Motor neuron (in vitro differentiated cells): ENCODE results near the gene TLCD3A. TPM values are rescaled to one million over a fixed set of nuclear protein-coding genes. Genes with fewer than 3 reads are reported as not detected.
"Not testable (repeated sequence)": the region's sequence is repeated elsewhere in the genome, so short reads cannot be mapped to it uniquely, and the experiment has no call there.

Experiments used
- ATAC-seq, 8 experiments: fragments of 200-7000 bp; cut with Tn5 transposase; replicated peaks in 6 of 8; 2 replicates each; pipeline ENCODE4 v1.8.0; 2021; ENCODE audit warnings: mild to moderate bottlenecking in 8 of 8, moderate library complexity in 8 of 8
- H3K27ac ChIP-seq, 2 donors: fragments of 250-450 bp; sonication (Bioruptor Pico); 2 replicates each; pipeline ENCODE4 v1.9.0; 2021; ENCODE audit warnings: antibody characterized with exemption in 2 of 2, mild to moderate bottlenecking in 2 of 2, moderate library complexity in 1 of 2
- H3K4me1 ChIP-seq, 2 donors: fragments of 250-450 bp; sonication (Bioruptor Pico); replicated peaks in 1 of 2; 2 replicates each; pipeline ENCODE4 v1.6.1; 2021; ENCODE audit warnings: antibody characterized with exemption in 2 of 2, mild to moderate bottlenecking in 2 of 2, moderate library complexity in 1 of 2
- H3K4me3 ChIP-seq, 5 donors: fragments of 250-450 bp; sonication (Bioruptor Pico); 2 replicates each; pipeline ENCODE4 v1.9.0; 2021; ENCODE audit warnings: antibody characterized with exemption in 5 of 5, mild to moderate bottlenecking in 5 of 5, moderate library complexity in 4 of 5
- WGBS, 10 experiments: fragments of 450-650 bp; shearing (Covaris generic); methylation state at CpG; one replicate each; pipeline ENCODE4 v1.0.0; 2022; 5-methylcytosine and 5-hydroxymethylcytosine counted together
- in situ Hi-C, 9 experiments: fragments of 400-800 bp; cut with MboI; loops; one replicate each; pipeline ENCODE4 v1.15.0; 2021; ENCODE audit warnings: low sequenced_read_pairs in 9 of 9, low pct_unique_long_range_greater_than_20kb in 2 of 9; ENCODE audit not compliant: unreplicated experiment in 9 of 9
- total RNA-seq, 8 experiments: library from RNA; unstranded; fragments of 300-600 nt; gene quantifications; 2 replicates each; pipeline versions ENCODE4 v1.2.3 to v1.2.4, GENCODE V29; 2022

TLCD3A gene
- total RNA-seq, 8 experiments from 2014 or later: 7.6 to 22.7 (median 11.5) TPM

DNA sequence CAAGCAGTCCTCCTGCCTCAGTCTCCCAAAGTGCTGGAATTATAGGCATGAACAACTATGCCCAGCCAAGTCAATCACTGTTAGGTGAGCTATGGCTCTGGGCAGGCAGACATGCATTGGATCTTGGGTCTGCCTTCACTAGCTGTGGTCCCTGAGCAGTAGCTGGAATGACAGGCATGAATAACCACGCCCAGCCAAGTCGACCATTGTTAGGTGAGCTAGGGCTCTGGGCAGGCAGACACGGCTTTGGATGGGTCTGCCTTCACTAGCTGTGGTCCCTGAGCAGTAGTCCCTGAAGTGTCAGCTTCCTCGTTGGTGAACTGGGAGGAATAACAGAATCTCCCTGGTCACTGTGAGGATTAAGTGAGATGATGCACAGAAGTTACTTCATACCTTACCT is 56.2 kb downstream of the TLCD3A start:
- ATAC-seq: no peak
- H3K27ac ChIP-seq: no peak overlapping the region
- H3K4me1 ChIP-seq: peaks cover 0 to 11% of the 10 kb centered on the region in 2 donors
- WGBS, 10 experiments: 40 to 100% (median 70%) methylated on average over 1 to 4 of the region's 4 CpGs; no CpG with 5 or more reads in 3 of the 10 experiments
- in situ Hi-C loops: loop anchor here in 1 of 9 experiments (25.0 kb wide), 1 partner anchor 199 kb away; the partner anchor contains the start of genes NXN and TIMM22
- no peak overlapping the region for H3K4me3 ChIP-seq

DNA sequence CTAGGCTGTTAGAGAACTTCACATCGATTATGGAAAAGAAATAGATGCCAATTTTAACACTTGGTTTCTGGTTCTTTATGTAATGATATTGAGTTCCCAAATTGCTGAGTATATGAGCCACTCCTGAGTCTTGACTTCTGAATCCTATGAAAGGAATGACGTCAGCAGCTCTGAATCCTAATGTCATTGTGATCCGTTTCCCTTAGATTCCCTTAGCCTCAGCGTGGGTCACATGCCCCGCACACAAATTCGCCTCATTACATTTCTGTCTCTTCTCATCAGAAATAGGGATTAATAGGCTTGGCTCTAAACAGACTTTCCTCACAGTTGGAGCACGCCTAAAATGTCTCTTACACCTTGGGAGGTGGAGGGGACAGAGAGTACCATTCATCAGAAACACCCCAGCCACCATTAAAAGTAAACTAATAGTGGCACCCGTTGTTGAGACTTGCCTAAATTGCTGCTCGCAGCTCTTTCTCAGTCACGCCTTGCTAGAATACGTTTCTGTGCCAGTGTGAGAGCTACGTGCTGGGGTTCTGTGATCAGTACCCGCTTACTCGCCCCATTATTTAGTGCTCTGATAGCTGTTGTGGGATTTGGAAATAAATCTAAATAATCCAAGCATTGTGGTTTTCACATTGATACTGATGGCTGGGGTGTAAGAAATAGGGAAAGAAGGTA is 56.9 kb downstream of the TLCD3A start:
- Histone ChIP-seq H3K4me3 (no peak overlapping the region), H3K27ac (no peak overlapping the region), H3K4me1 (peaks cover 0 to 6% of the 10 kb centered on the region in 2 donors)
- no peak for ATAC-seq
- 50 to 100% (median 91%) methylated on average over 1 to 7 of the region's 14 CpGs for whole genome bisulfite sequencing, 10 experiments
- in situ Hi-C loops: loop anchor here in 1 of 9 experiments (25.0 kb wide), 1 partner anchor 198 kb away; the partner anchor contains the start of genes NXN and TIMM22

DNA sequence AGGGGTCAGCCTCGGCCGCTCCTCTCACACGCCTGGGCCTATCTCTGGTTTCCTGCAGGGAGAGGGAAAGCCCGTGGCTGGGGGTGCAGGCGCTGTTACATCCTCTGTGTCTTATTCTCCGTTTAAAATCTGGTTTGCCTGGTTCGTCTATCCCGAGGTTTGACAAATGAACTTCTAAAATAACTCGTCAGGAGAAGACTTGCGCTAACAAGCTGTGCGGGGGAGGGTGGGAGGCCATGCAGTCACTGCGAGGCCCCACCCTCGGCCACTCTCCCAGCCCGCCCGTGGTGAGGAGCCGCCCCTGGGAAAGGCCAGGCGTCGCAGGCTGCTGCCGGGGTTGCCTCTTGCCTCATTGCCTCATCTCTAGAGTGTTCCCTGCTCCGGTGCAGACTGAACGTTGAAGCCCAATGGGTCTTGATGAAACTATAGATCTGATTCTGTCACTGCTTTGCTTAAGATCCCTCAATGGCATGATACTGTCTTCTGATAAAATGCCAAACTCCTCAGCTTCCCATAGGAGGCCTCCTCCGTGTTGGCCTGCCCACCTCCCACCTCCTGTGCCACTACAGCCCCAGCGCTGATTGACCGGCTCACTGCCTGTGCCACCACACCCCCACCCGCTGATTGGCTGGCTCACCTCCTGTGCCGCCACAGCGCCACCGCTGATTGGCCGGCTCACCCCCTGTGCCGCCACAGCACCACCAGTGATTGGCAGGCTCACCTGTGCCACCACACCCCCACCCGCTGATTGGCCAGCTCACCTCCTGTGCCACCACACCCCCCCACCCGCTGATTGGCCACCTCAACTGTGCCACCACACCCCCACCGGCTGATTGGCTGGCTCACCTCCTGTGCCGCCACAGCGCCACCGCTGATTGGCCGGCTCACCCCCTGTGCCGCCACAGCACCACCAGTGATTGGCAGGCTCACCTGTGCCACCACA is 57.8 kb downstream of the TLCD3A start:
- peak in 1 of 8 experiments; percentile 77 for ATAC-seq
- not testable (repeated sequence) for H3K27ac ChIP-seq, H3K4me3 ChIP-seq
- H3K4me1 ChIP-seq: peaks cover 7 to 13% of the 10 kb centered on the region in 2 donors
- 82 to 100% (median 90%) methylated on average over 1 to 11 of the region's 38 CpGs; no CpG with 5 or more reads in 6 of the 10 experiments for WGBS, 10 experiments
- in situ Hi-C loops: loop anchor here (5.0 to 25.0 kb wide), 3 partner anchors 192 to 197 kb away; partner anchors contain the start of genes NXN (in 1 of the 9) and TIMM22 (in 1 of the 9)

DNA sequence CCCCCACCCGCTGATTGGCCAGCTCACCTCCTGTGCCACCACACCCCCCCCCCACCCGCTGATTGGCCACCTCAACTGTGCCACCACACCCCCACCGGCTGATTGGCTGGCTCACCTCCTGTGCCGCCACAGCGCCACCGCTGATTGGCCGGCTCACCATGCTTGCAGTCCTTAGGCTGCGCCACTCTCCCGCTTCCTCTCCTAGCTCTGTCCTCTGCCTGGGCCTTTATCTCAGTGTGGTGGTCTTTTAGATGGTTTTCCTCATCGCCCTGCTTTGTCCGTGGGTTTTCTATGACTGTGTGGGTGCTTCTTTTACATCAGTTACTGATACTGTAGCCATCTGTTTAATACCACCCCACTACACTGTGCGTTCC is 58.5 kb downstream of the TLCD3A start:
- H3K27ac ChIP-seq, H3K4me3 ChIP-seq, ATAC-seq: not testable (repeated sequence)
- in situ Hi-C loops: loop anchor here (5.0 to 25.0 kb wide), 3 partner anchors 191 to 196 kb away; partner anchors contain the start of genes NXN (in 1 of the 9) and TIMM22 (in 1 of the 9)
- peaks cover 9 to 17% of the 10 kb centered on the region in 2 donors for H3K4me1 ChIP-seq
- 74 to 100% (median 100%) methylated on average over 1 to 7 of the region's 12 CpGs; no CpG with 5 or more reads in 5 of the 10 experiments for WGBS, 10 experiments

DNA sequence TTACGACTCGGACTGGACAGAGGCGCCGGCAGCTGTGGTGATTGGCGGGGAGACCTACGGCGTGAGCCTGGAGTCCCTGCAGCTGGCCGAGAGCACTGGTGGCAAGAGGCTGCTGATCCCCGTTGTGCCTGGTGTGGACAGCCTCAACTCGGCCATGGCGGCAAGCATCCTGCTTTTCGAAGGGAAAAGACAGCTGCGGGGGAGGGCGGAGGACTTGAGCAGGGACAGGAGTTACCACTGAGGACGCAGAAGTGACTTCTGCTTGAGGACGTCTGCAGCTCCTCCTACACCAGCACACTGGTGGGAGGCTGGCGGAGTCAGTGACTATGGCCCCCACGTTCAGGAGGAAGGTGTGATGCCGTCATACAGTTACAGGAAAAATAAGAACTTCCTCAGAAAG is 59.4 kb downstream of the TLCD3A start:
- in situ Hi-C loops: loop anchor here (5.0 to 25.0 kb wide), 3 partner anchors 190 to 195 kb away; partner anchors contain the start of genes NXN (in 1 of the 9) and TIMM22 (in 1 of the 9)
- 64 to 100% (median 90%) methylated on average over 1 to 8 of the region's 19 CpGs; no CpG with 5 or more reads in 2 of the 10 experiments for WGBS, 10 experiments
- ATAC-seq: no peak

DNA sequence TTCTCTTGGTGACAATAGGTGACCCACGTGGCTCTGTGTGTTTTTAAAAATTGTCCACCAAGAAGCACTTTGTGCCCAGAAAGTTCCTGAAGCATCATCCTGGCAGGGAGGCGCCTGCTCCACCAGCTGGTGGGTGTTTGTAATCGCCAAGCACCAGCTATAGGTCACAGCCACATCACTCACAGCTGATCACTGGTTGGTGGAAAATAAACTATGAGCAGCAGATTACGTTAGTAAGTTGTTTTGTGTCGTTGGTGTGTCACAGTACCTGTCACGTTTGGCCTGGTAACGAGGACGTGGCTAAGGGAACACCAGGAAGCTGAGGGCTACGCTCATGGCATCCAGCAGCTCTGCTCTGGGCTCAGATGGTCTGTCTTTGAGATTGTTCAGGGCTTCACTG is 59.9 kb downstream of the TLCD3A start:
- H3K4me3 ChIP-seq: no peak overlapping the region
- no peak overlapping the region for H3K27ac ChIP-seq
- in situ Hi-C loops: loop anchor here (5.0 to 25.0 kb wide), 3 partner anchors 190 to 195 kb away; partner anchors contain the start of genes NXN (in 1 of the 9) and TIMM22 (in 1 of the 9)
- H3K4me1 ChIP-seq: peaks cover 9 to 17% of the 10 kb centered on the region in 2 donors
- no peak for ATAC-seq
- 60 to 93% (median 89%) methylated on average over 2 to 8 of the region's 9 CpGs; no CpG with 5 or more reads in 4 of the 10 experiments for WGBS, 10 experiments

More for the DNA sequence above, 59.4 kb downstream of the TLCD3A start:
- H3K4me3 ChIP-seq: no peak overlapping the region
- no peak overlapping the region for H3K27ac ChIP-seq
- H3K4me1 ChIP-seq: peaks cover 9 to 17% of the 10 kb centered on the region in 2 donors

Other genes starting within 250 kb of the TLCD3A start
- 10 to 100 TPM; 15.3 to 49.2 (median 21.9) TPM for gene VPS53, start 17.8 kb upstream of the TLCD3A start, total RNA-seq
- gene GEMIN4, start 19.7 kb downstream of the TLCD3A start, total RNA-seq: 10 to 100 TPM in 6 of 8 experiments, 1 to 10 TPM in 2; 8.6 to 27.9 (median 12.6) TPM
- gene GLOD4, start 49.7 kb downstream of the TLCD3A start, total RNA-seq: 10 to 100 TPM; 50.8 to 90.4 (median 60.2) TPM
- gene MRM3, start 49.8 kb downstream of the TLCD3A start, total RNA-seq: 10 to 100 TPM; 13.4 to 30.6 (median 20.9) TPM
- gene NXN, start 247.2 kb downstream of the TLCD3A start, total RNA-seq: 10 to 100 TPM in 5 of 8 experiments, 1 to 10 TPM in 3; 1.0 to 66.4 (median 22.6) TPM